ENCODE measurements around the gene LYVE1. TPM values are rescaled to one million over a fixed set of nuclear protein-coding genes. Genes with fewer than 3 reads are reported as not detected.

Gene LYVE1
- total RNA-seq = 10 to 100 TPM in 2 of 4 donors, 1 to 10 TPM in 1, under 1 TPM in 1; 0.42 to 66.8 (median 21.6) TPM

- Histone ChIP-seq H3K9me3 (no peaks in the 10 kb centered on the region), H3K36me3 (no peaks in the 10 kb centered on the region), H3K27me3 (no peaks in the 10 kb centered on the region), H3K4me3 (peak within 1 kb of the TSS in 3 of 4 donors; percentile 3 to 42 (median 6)), H3K4me1 (peaks cover 0 to 5% (median 2%) of the 10 kb centered on the region in 3 donors), H3K27ac (peak within 1 kb of the TSS in 3 of 4 donors; percentile 32 to 62 (median 56))
- TF ChIP-seq, protein P1, sequence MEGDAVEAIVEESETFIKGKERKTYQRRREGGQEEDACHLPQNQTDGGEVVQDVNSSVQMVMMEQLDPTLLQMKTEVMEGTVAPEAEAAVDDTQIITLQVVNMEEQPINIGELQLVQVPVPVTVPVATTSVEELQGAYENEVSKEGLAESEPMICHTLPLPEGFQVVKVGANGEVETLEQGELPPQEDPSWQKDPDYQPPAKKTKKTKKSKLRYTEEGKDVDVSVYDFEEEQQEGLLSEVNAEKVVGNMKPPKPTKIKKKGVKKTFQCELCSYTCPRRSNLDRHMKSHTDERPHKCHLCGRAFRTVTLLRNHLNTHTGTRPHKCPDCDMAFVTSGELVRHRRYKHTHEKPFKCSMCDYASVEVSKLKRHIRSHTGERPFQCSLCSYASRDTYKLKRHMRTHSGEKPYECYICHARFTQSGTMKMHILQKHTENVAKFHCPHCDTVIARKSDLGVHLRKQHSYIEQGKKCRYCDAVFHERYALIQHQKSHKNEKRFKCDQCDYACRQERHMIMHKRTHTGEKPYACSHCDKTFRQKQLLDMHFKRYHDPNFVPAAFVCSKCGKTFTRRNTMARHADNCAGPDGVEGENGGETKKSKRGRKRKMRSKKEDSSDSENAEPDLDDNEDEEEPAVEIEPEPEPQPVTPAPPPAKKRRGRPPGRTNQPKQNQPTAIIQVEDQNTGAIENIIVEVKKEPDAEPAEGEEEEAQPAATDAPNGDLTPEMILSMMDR (IDR thresholded peaks at IDR 0.05) = no peak
- peak in 1 of 4 donors; percentile 41 for TF ChIP-seq POLR2A (IDR thresholded peaks at IDR 0.05)
- no peak for DNase-seq
- intact Hi-C loops (cut with DNase I) = loop anchor here (10.0 kb wide), 1 partner anchor 156 kb away; no protein-coding TSS in a partner anchor
- WGBS, 2 donors = 66 to 68% methylated on average over 7 of the region's 7 CpGs
Measured at GRCh38 chr11:10568486-10568941, at the start of gene LYVE1. Gene LYVE1 (minus strand): TSS chr11:10568665. CDS start chr11:10568532, 133 bp downstream.

DNA sequence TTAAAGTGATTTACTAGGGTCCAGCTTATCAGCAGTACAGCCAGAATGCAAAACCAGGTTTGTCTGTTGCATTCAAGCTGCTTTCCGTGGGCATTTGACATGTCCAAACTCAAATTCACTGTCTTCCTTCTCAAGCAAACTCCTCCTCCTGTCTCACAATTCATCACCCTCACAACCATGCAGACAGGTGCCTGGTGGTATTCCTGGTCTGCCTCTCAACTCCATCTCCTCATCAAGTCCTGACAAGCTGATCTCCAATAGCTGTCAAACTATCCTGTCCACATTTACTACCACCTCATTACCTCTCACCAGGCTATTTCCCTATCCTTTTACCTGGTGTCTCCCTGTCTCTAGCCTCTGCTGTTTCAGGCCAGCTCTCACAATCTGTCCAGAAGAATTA lies 49.1 kb upstream of the LYVE1 start:
- DNase-seq = no peak
- H3K4me1 ChIP-seq = peaks cover 0 to 22% (median 16%) of the 10 kb centered on the region in 3 donors
- H3K9me3 ChIP-seq = no peaks in the 10 kb centered on the region
- no peaks in the 10 kb centered on the region for H3K27me3 ChIP-seq
- intact Hi-C loops (cut with DNase I) = no loop called here
- H3K4me3 ChIP-seq = no peak overlapping the region
- 22 to 29% methylated on average over 1 of the region's 1 CpG for WGBS, 2 donors
- H3K36me3 ChIP-seq = no peaks in the 10 kb centered on the region
- H3K27ac ChIP-seq = peak overlapping the region; percentile 33 to 88 (median 78)
- no peak for TF ChIP-seq POLR2A (IDR thresholded peaks at IDR 0.05)
- TF ChIP-seq, protein P1 (IDR thresholded peaks at IDR 0.05) = no peak

GRCh38 chr11:10611979-10612862 lies 43.8 kb upstream of the LYVE1 start:
- peaks cover 12 to 17% (median 13%) of the 10 kb centered on the region in 3 donors for H3K4me1 ChIP-seq
- no peaks in the 10 kb centered on the region for H3K9me3 ChIP-seq
- intact Hi-C loops (cut with DNase I) = no loop called here
- H3K4me3 ChIP-seq = no peak overlapping the region
- peak overlapping the region in 2 of 4 donors; percentile 47 to 57 for H3K27ac ChIP-seq
- no peaks in the 10 kb centered on the region for H3K36me3 ChIP-seq
- TF ChIP-seq, protein P1 (IDR thresholded peaks at IDR 0.05) = no peak
- no peak for DNase-seq
- no peaks in the 10 kb centered on the region for H3K27me3 ChIP-seq
- 64 to 78% methylated on average over 9 of the region's 9 CpGs for WGBS, 2 donors

- 82 to 91% methylated on average over 3 of the region's 3 CpGs for WGBS, 2 donors
- DNase-seq = no peak
- H3K4me3 ChIP-seq = no peak overlapping the region
- no peaks in the 10 kb centered on the region for H3K36me3 ChIP-seq
- TF ChIP-seq POLR2A (IDR thresholded peaks at IDR 0.05) = no peak
- no peaks in the 10 kb centered on the region for H3K9me3 ChIP-seq
- intact Hi-C loops (cut with DNase I) = no loop called here
- peaks cover 33 to 43% (median 34%) of the 10 kb centered on the region in 3 donors for H3K4me1 ChIP-seq
- H3K27me3 ChIP-seq = no peaks in the 10 kb centered on the region
- peak overlapping the region in 3 of 4 donors; percentile 43 to 85 (median 49) for H3K27ac ChIP-seq
Measured at GRCh38 chr11:10609636-10610035, 41.2 kb upstream of the LYVE1 start.

DNA sequence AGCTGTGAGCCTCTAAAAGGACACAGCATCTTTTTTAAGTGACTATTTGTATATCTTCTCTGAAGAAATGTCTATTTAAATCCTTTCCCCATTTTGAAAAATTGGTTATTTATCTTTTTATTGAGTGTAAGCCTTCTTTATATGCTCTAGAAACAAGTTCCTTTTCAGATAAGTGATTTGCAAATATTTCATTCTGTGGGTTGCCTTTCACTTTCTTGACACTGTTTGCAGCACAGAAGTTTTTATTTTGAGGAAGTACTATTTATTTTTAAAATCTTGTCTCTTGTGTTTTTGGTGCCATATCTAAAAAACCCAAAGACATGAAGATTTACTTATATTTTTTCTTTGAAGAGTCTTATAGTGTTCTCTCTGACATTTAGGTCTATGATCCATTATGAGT lies 40.1 kb upstream of the LYVE1 start:
- TF ChIP-seq POLR2A (IDR thresholded peaks at IDR 0.05) = no peak
- intact Hi-C loops (cut with DNase I) = no loop called here
- H3K27ac ChIP-seq = peak overlapping the region in 3 of 4 donors; percentile 40 to 91 (median 85)
- H3K4me1 ChIP-seq = peaks cover 42 to 53% (median 45%) of the 10 kb centered on the region in 3 donors
- no peaks in the 10 kb centered on the region for H3K9me3 ChIP-seq
- no peaks in the 10 kb centered on the region for H3K27me3 ChIP-seq
- DNase-seq = no peak
- no peak overlapping the region for H3K4me3 ChIP-seq
- H3K36me3 ChIP-seq = no peaks in the 10 kb centered on the region

Data from esophagus squamous epithelium (tissue), 5 donors.